GM21423 (cell line): Measurements from ENCODE around the gene PDSS1.
"Not testable (repeated sequence)": the region's sequence is repeated elsewhere in the genome, so short reads cannot be mapped to it uniquely, and the experiment has no call there.

Source experiments
- ATAC-seq: cut with Tn5 transposase; IDR thresholded peaks from one replicate; pipeline ENCODE4 v1.9.1; 2021; ENCODE audit warnings: mild to moderate bottlenecking, moderate library complexity; ENCODE audit not compliant: unreplicated experiment

Gene PDSS1

DNA sequence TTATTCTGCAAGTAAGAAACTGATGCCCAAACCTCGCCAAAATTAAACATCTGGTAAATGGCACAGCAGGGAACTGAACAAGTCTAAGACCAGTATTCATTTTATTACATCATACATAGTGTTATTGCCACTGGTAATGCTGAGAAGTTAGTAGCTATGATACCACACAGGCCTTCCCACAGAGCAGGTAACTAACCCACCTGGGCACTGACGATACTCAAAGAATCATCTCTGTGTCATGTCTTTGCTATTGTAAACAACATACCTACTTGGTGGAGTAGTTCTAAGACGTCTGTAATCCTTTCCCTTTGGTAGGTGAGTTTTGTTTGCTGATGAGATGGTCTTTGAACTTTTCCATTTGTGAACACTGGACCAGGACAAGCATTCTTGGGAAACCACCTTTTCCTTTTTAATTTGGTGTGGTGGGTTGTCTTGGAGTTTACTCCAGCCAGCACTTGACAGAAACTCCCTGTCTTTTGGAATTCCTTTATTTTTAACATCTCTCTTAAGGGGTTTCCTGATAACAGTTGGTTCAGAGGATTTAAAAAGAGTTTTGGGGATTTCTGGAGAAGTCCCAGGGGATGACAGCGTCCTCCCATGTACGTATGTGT lies 40.9 kb downstream of the PDSS1 start:
- ATAC-seq = no peak

DNA sequence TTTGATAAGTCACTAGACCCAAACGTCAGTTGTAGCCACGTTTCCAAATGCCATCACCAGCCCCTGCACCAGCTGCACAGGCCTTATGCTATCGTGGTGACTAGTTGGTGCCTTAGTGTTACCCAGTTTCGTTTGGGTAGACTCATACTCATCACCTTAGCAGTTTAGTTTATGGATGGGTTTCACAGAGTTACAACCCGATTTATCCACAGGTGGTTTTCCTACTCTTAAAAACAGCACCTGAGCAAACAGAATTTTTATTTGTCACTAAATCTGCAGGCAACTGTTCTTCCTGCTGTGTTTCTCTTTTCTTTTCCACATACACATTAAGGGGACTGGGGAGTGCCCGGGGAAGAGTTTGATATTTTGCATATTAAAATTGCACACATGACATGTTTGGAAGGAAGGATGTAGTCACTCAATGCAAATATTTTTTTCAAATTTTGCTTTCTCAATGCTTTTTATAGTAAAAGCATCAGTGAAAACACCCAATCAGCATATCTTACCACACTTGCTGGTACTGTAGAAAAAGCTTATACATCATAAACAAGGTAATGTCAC lies 41.6 kb downstream of the PDSS1 start:
- peak; percentile 31 for ATAC-seq

DNA sequence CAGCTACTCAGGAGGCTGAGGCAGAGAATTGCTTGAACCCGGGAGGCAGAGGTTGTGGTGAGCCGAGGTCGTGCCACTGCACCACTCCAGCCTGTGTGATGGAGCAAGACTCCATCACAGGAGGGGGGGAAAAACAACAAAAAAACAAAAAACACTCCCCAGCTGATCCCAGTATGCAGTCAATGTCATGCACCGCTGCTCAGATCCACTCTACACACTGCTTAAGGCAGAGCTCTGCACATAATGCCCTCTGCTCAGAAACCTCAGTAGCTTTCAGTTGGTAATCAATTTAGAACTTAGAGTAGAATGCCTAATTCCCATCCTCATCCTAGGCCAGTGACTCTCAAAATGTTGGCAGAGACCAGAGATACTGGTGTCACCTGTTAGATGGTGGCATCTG lies 43.9 kb downstream of the PDSS1 start:
- ATAC-seq = no peak

DNA sequence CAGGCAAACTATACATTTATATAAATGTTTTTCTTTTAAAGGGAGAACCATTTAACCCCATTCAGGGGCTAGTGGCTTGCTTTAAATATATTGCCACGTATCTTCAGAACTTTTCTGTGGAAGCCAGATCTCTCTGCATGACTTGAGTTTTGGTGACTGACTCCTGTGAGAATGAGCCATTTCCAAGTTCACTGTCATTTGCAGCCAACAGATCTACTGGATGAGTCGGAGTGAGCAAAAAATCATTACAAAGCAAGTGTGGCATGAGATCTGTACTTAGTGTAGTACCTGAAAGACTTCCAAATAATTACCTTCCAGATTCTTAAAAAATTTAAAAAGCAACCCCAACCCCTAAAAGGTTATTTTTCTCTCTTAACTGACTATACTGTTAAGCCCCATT lies 45.6 kb downstream of the PDSS1 start:
- no peak for ATAC-seq

DNA sequence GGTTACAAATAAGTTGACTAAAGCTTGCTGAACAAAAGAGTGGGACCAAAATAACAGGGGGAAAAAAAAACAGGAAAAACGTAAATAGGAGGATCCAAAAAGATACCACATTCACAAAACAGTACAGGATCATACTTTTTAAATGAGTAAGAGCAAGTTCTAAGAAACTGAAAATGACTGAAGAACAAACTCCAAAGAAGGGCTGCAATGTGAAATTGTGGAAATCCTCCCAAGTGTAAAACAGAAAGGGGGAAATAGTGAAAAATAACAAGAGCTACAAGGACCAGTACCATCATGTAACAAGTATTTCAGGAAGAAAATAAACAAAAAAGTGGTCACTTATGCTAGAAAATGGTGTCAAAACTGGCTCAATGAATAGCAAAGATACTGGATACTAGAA lies 46.3 kb downstream of the PDSS1 start:
- no peak for ATAC-seq

DNA sequence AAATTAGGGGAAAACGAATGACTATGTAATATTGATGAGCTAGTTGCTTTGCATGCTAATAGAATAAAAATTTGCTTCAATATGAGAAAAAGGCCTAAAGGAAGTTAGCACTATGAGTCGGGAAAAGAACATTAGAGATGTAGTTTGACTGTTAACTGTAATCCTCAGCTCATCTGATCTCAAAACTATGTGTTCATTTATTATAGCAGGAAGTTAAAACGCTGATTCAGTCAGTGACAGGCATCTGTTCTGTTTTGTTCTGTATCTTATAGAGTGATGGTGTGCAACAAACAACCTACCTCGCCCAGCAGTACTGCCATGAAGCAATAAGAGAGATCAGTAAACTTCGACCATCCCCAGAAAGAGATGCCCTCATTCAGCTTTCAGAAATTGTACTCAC lies 48.6 kb downstream of the PDSS1 start:
- no peak for ATAC-seq

DNA sequence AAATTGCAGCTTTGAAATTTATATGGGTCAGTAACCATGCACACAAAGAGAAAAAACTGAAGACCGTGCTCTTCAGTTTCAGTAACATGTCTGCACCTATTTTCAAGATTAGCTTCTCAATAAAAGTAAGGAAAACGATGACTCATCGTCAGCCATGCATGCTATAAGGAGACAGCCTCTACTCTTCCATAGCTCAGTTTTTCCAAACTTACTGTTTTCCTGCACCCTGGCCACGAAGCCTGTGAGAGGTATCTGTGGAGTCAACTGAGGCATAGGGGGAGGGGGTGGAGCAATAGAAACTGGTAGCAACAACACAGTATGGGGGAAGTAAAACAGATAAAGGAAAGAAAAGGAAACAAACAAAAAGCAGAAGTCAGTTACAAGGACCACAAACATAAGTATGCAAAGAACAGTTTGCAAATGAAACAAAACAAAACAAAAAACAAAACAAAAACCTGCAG lies 58.0 kb downstream of the PDSS1 start:
- ATAC-seq = peak; percentile 95

DNA sequence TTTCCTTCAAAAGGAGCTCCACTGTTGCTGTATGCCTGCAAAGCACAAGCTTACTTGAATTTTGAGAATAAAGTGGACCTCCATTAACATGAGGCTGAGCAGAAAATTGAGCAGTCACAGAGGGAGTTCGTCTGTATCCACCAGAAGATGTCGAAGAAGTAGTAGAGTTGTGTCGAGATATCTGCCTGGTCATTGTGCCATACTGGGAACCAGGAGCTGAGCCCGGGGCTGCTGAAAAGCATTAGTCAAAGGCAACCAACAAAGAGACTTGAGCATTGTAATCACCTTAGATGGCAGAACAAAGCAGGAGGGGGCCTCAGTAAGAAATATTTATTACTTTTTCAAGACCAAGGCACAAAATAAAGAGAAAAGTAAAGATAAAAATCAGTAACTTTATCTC lies 61.5 kb downstream of the PDSS1 start:
- ATAC-seq = no peak

DNA sequence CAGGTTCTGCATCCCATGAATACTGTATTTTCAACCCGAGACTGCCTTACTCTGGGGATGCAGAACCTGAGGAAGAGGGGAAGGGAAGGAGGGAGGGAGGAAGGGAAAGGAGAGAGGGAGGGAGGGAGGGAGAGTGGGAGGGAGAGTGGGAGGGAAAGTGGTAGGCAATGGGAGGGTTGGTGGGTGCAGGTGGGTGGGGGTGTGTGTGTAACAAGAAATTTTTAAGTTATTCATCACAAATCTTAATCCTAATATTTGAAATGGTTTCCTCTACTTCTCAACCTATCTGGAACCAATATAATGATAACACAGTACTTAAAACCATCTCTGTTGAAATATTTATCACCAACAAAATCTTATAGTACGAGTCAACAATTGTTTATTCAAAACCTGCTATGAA lies 68.0 kb downstream of the PDSS1 start:
- no peak for ATAC-seq

DNA sequence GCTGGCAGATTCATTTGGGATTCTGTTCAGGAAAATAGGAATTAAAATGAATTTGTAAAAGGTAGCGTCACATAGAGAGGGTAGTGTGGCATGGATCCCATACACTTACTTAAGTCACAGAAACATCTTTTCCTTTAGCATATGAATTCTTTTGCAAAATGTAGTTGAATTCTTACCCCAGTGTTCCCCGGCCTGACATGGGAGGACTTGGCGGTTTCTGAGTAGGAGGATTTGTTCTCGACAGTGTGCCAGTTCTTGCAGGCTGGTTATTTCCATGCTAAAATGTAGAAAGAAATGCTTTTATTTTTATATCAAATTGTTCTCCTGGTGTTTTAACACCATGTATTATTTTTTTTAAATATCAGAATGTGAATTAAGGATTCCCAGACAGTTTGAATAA lies 72.6 kb downstream of the PDSS1 start:
- ATAC-seq = no peak

DNA sequence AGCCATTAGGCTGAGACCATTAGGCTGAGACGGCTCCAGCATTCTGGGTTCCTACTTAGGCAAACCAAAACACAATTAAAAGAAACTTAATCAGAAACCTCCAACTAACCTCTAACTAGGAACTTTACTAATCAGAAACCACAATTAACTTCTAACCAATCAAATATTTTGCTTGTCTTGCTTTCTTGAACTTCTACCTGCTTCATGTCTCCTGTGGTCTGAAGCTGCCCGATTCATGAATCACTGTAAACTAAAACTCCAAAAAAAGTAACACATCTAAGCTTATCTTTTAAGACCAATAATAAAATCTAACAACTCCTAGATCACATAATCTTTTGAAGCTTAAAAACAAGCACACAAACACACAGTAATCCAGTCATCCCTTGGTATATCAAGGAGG lies 76.1 kb downstream of the PDSS1 start:
- ATAC-seq = no peak

DNA sequence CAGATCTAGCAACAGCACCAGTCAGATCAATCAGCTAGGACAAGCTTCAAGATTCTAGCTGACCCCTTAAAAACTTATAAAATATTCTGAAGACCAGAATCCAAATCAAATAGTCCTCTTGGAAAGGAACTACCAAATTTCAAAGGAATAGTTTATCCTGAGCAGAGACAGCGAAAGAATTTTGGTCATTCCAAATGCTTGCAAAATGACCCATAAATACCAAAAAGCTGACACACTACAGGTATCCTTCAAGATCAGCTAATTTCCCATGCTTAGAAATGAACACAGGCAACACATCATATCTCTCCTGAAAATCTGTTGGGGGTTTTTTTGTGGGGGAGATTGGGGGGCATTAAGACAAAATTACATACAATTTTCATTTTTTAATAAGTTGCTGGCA lies 78.8 kb downstream of the PDSS1 start:
- ATAC-seq = no peak

DNA sequence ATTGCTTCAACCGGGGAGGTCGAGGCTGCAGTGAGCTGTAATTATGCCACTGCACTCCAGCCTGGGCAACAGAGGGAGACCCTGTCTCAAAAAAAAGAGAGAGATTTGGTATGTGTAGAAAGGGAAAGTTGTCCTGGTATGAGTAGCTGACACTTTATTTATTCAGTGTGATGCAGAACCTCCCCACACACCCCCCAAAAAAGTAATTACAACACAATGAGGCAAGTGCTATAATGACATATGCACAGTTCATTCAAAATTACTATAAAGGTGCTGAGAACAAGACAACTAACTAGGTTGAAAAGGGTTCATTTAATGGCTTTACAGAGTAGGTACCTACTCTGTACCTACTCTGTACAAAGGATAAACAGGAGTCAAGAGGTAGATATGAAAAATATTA lies 80.2 kb downstream of the PDSS1 start:
- no peak for ATAC-seq

DNA sequence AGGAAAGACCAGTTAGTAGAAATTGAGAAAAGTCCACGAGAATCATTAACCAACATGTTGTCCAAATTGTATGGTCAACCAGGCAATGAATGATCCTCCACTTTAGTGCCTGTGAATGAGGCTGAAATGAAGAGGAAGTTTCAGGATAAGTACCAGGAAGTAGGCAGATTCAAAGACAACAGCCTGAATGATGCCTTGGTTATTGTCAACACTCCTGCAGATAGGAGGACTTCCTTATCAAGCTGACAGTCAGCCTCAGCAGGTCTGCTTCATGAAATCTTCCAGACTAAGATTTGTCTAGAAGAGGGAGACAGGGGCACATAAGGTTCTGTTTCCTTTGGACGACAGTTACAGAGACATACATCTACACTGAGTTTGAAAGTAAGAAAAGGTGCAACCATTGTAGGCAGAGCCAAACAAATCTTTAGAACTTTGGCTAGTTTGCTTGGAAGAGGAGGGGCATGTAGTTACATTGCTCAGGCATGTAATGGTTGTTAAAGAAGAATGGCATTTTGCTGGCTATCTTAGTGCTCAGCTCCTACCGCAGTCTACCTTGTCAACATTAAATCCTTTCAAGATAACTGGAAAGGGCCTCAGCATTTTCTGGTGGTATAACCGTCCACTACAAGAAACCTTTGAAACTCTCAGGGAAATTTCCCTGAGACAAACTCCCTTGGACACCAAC lies 81.8 kb downstream of the PDSS1 start:
- ATAC-seq = no peak

DNA sequence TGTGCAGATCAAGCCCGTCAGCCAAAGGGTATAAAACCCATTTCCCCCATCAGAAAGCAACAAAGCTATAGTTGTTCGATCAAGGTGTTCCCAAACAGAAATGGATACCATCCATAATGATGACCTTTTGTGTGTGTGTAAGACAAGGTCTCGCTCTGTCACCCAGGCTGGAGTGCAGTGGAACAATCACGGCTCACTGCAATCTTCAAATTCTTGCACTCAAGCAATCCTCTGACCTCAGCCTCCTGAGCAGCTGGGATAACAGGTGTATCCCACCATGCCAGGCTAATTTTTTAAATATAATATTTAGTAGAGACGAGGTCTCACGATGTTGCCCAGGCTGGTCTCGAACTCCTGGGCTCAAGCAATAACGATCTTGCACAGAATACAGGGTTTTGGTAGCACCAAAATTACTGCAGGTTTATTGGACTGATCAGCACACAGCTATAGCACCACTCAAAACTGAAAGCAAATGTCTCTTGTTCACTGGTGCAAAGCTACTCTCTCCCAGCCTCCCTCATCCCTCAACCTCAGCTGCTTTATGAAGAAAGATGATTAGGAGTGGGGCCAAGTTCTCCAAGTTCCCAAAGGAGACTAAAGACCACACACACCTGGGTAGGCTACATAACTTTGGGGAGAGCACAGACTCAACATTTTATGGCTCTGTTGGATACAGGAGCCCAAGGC lies 82.7 kb downstream of the PDSS1 start:
- peak; percentile 34 for ATAC-seq

DNA sequence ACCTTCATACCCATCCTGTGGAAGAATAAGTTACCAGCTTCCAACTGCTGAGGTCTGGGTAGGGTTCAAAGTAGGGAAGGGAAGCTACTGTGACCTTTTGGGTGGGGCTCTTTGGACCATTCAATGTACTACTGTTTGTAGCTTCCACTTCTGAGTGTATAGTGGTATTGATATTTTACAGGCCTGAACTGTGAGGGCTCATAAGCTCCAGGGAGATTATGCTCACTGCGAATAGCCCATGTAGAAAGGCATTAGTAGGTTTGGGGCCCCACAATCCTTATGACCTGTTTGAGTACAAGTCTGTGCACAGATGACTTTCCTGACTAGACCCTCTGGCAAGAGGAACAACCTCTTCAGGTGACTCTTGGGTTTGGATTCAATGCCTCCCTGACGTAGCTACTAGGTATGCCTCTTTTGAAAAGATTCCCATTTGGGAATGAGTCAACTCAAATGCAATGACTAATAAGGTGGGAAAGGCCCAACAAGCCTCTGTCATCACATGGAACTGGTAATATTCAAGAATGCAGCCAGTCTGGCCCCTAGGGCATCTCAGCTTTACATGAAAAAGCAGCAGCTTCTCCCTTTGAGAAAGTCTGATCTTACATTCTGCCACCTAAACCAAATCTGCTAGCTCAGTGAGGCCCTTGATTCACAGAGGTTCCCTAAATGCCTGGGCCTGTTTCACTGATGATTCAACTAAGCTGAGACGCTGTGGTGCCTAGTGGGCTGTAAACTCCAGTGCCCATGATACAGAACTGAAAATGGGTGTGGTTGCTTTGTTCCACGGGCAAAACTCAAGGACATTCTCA lies 83.5 kb downstream of the PDSS1 start:
- peak; percentile 73 for ATAC-seq

DNA sequence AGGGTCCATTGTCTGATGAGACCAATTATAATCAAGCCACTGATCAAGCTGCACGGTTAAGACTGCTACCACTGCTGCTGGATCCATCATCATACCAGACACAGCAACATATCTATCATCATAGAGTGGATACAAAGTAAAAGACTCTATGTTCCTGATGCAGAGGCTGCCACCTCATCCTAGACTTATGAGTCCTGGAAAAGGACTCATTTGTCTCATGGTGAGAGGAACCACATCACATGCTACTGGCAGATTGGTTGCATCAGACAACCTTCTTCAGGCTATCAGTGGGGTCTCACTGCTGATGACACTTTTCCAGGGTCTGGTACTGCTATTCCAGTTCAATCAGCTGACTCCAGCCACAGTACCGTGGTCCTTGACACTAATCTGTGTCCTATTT lies 84.3 kb downstream of the PDSS1 start:
- ATAC-seq = no peak

DNA sequence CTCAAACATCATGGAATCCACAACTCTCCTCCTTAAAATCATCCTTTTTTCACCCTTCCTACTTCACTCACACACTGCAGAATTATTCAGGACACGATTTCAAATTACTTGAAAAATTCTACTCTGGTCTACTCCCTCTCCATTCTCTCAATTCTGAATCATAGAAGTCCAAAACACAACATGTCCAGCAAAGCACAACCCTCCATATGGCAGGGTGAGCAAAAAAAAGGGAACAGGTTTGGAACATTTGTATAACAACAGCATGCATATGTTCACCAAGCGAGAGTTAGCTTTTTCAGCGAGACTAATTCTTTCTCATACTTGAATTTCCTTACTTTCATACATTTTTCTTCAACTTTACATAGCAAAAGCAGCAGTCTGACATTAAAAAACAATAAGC lies 89.9 kb downstream of the PDSS1 start:
- no peak for ATAC-seq

DNA sequence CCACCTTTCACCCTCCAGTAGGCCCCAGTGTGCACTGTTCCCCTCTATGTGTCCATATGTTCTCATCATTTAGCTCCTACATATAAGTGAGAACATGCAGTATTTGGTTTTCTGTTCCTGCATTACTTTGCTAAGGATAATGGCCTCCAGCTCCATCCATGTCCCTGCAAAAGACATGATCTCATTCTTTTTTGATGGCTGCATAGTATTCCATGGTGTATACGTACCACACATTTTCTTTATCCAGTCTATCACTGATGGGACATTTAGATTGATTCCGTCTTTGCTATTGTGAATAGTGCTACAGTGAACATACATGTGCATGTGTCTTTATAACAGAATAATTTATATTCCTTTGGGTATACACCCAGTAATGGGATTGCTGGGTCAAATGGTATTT lies 92.3 kb downstream of the PDSS1 start:
- ATAC-seq = not testable (repeated sequence)

DNA sequence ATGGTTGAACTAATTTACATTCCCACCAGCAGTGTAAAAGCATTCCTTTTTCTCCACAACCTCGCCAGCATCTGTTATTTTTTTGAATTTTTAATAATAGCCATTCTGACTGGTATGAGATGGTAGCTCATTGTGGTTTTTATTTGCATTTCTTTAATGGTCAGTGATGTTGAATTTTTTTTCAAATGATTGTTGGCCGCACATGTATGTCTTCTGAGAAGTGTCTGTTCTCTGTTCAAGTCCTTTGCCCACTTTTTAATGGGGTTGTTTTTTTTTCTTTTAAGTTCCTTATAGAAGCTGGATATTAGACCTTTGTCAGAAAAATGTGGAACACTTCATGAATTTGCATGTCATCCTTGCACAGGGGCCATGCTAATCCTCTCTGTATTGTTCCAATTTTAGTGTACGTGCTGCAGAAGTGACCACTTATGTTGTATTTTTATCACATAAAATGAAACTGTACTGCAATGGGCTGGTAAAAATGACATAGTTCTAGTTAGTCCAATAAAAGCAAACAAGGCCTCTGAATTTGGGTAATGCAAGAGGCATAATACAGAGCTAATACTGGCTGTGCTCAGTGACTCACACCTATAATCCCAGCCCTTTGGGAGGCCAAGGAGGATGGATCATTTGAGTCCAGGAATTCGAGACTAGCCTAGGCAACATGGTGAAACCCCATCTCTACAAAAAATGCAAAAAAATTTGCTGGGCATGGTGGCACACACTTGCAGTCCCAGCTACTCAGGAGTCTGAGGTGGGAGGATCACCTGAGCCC lies 92.9 kb downstream of the PDSS1 start:
- no peak for ATAC-seq
